GM12801 (cell line): Measurements from ENCODE around the gene PLA2G4D.

ENCODE experiments used
- TF ChIP-seq, protein P1 (sequence below): IDR thresholded peaks from one replicate; pipeline ENCODE4 v1.5.1; 2011; ENCODE audit warnings: control low read depth; ENCODE audit not compliant: insufficient read length; ENCODE audit errors: extremely low read depth

PLA2G4D gene

DNA sequence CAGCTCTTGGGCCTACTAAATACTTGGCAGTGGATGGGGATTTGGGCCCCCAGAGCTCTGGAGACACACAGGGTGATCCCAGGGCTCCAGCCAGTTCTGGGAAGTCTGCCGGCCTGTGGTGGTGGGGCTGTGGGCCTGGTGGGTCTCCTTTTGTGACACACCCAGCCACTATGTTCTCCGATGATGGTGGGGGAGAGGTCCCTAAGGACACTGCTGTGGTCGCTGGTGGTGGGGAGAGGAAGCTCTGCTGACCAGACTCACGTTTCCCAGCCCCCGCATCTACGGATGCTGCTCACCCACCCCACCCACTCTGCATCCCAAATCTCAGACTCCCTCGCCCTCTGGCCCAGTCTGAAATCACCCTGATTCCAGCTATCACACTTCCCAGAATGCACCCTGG lies 396 bp downstream of the PLA2G4D start:
- TF ChIP-seq, protein P1, sequence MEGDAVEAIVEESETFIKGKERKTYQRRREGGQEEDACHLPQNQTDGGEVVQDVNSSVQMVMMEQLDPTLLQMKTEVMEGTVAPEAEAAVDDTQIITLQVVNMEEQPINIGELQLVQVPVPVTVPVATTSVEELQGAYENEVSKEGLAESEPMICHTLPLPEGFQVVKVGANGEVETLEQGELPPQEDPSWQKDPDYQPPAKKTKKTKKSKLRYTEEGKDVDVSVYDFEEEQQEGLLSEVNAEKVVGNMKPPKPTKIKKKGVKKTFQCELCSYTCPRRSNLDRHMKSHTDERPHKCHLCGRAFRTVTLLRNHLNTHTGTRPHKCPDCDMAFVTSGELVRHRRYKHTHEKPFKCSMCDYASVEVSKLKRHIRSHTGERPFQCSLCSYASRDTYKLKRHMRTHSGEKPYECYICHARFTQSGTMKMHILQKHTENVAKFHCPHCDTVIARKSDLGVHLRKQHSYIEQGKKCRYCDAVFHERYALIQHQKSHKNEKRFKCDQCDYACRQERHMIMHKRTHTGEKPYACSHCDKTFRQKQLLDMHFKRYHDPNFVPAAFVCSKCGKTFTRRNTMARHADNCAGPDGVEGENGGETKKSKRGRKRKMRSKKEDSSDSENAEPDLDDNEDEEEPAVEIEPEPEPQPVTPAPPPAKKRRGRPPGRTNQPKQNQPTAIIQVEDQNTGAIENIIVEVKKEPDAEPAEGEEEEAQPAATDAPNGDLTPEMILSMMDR = no peak

GRCh38 chr15:42092398-42093318 lies 1.7 kb downstream of the PLA2G4D start:
- TF ChIP-seq, protein P1 = no peak

DNA sequence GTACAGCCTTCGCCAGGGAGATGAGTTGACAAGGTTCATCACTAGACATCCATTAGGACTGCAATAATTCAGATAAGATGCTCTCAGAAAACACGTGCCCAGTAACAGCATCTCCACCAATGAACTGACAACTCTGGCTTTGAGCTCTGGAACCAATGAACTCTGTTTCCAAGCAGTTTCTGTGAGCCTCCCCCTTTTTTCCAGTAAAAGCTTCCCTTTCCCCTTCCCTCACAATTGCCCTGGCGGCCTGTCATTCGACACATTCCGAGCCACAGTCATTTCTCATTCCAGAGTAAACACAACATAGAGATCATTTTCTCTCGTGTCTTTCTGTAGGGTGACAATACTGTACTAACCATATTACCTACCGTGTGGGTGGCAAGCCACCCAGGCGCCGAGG lies 3.6 kb downstream of the PLA2G4D start:
- TF ChIP-seq, protein P1 = no peak

- TF ChIP-seq, protein P1 = no peak
These were observed 4.0 kb downstream of the PLA2G4D start for GRCh38 chr15:42090370-42090769.

GRCh38 chr15:42089942-42090341 lies 4.4 kb downstream of the PLA2G4D start:
- TF ChIP-seq, protein P1 = no peak

GRCh38 chr15:42088801-42089640 lies 5.3 kb downstream of the PLA2G4D start:
- TF ChIP-seq, protein P1 = no peak
